OCI-LY7 (cell line): Measurements from ENCODE around the gene IL1RN. TPM values are rescaled to one million over a fixed set of nuclear protein-coding genes. Genes with fewer than 3 reads are reported as not detected.

Source experiments
- BruUV-seq: library from RNA; stranded (reverse); fragments of 400-500 nt; replicated peaks from 2 replicates; lab custom pipeline; 2021; lab: Mats Ljungman, UMichigan
- CTCF ChIA-PET: fragments of 300-600 bp; sonication (Branson Sonifier 250); formaldehyde crosslinking; loops from one replicate; lab custom pipeline; 2022; ENCODE audit warnings: antibody characterized with exemption; ENCODE audit not compliant: unreplicated experiment; lab: Charles Lee
- POLR2A ChIA-PET: fragments of 300-600 bp; sonication (Branson Sonifier 250); formaldehyde crosslinking; loops from one replicate; lab custom pipeline; 2022; ENCODE audit warnings: antibody characterized with exemption; lab: Charles Lee
- DNase-seq: peaks from one replicate; pipeline ENCODE4 v3.0.0-alpha.2; 2015; ENCODE audit warnings: low spot score
- H2AFZ ChIP-seq: fragments of 200-600 bp; sonication (generic), shearing (Covaris generic); 2 replicates; pipeline ENCODE4 v1.6.1; 2014; ENCODE audit warnings: mild to moderate bottlenecking, antibody characterized with exemption, low read length, moderate library complexity
- H3K27ac ChIP-seq: fragments of 200-600 bp; sonication (generic); 2 replicates; pipeline ENCODE4 v1.5.1; 2014; ENCODE audit warnings: mixed run types, low read depth, mild to moderate bottlenecking, moderate library complexity, low read length, inconsistent platforms; ENCODE audit not compliant: poor library complexity, severe bottlenecking
- H3K36me3 ChIP-seq: fragments of 200-600 bp; sonication (generic); 2 replicates; pipeline ENCODE4 v1.6.1; 2014; ENCODE audit warnings: mild to moderate bottlenecking, antibody characterized with exemption, low read length, moderate library complexity, mixed read lengths; ENCODE audit not compliant: insufficient read depth
- H3K4me1 ChIP-seq: fragments of 200-600 bp; sonication (generic); 2 replicates; pipeline ENCODE4 v1.5.1; 2014; ENCODE audit warnings: mild to moderate bottlenecking, low read length; ENCODE audit not compliant: insufficient read depth, poor library complexity, severe bottlenecking
- H3K4me2 ChIP-seq: fragments of 200-600 bp; sonication (generic); 2 replicates; pipeline ENCODE4 v1.6.1; 2014; ENCODE audit warnings: mild to moderate bottlenecking, low read length
- H3K4me3 ChIP-seq: fragments of 200-600 bp; sonication (generic); 2 replicates; pipeline ENCODE4 v1.5.1; 2014; ENCODE audit warnings: mild to moderate bottlenecking, low read depth, low read length; ENCODE audit not compliant: poor library complexity, severe bottlenecking
- H3K79me2 ChIP-seq: fragments of 200-600 bp; sonication (generic); 2 replicates; pipeline ENCODE4 v1.6.1; 2016; ENCODE audit warnings: low read depth, mild to moderate bottlenecking, low read length, moderate library complexity, mixed read lengths; ENCODE audit not compliant: insufficient read depth
- H3K9me2 ChIP-seq: fragments of 200-600 bp; sonication (generic); 2 replicates; pipeline ENCODE4 v1.6.1; 2016; ENCODE audit warnings: mild to moderate bottlenecking, low read length, mixed read lengths; ENCODE audit not compliant: insufficient read depth
- H3K9me3 ChIP-seq: fragments of 200-600 bp; sonication (generic); 2 replicates; pipeline ENCODE4 v1.6.1; 2014; ENCODE audit warnings: mild to moderate bottlenecking, mixed run types, low read length, mixed read lengths
- H4K20me1 ChIP-seq: fragments of 200-600 bp; sonication (generic); 2 replicates; pipeline ENCODE4 v1.6.1; 2014; ENCODE audit warnings: mild to moderate bottlenecking, antibody characterized with exemption, low read length, moderate library complexity, mixed read lengths; ENCODE audit not compliant: insufficient read depth
- CTCF ChIP-seq: fragments of 200-600 bp; sonication (generic); conservative IDR thresholded peaks from 2 replicates; pipeline ENCODE4 v1.5.1; 2014; ENCODE audit warnings: mild to moderate bottlenecking, antibody characterized with exemption, low read length, moderate library complexity, mixed read lengths
- EZH2phosphoT487 ChIP-seq: fragments of 200-600 bp; sonication (generic); IDR thresholded peaks from 2 replicates; pipeline ENCODE4 v1.6.1; 2018; ENCODE audit warnings: low read depth, borderline replicate concordance, mild to moderate bottlenecking, mixed run types, antibody characterized with exemption, low read length, moderate library complexity, mixed read lengths
- intact Hi-C: fragments of 100-400 bp; cut with micrococcal nuclease; formaldehyde crosslinking; loops from one replicate; pipeline ENCODE4 v1.10.0; 2022; ENCODE audit not compliant: unreplicated experiment
- total RNA-seq, 2 experiments: library from RNA; depleted of rRNA in 1 of 2; stranded (reverse); fragments of >200 nt in 1 of 2; shearing (Covaris generic) in 1 of 2; gene quantifications; 2 replicates each; pipeline ENCODE4 v1.2.3, GENCODE V29; 2014 to 2022

IL1RN gene
- total RNA-seq, 2 experiments from 2014 or later, result not detected

DNA sequence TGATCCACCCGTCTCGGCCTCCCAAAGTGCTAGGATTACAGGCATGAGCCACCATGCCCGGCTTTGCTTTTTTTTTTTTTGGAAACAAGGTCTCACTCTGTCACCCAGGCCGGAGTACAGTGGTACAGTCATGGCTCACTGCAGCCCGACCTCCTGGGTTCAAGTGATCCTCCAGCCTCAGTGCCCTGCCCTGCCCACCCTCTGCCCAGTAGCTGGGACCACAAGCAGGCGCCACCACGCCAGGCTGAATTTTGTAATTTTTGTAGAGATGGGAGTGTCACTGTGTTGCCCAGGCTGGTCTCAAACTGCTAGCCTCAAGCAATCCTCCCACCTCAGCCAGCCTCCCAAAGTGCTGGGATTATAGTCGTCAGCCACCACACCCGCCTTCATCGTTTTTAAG is 34.8 kb downstream of the IL1RN start:
- no peak overlapping the region for H3K4me2 ChIP-seq
- TF ChIP-seq CTCF (no peak), EZH2phosphoT487 (no peak)
- no peaks in the 10 kb centered on the region for H3K36me3 ChIP-seq
- H3K9me3 ChIP-seq, result no peaks in the 10 kb centered on the region
- POLR2A ChIA-PET, result interaction anchor here (1.6 kb wide), 1 partner anchor 76 kb away, joined by 4 read pairs; no protein-coding TSS in a partner anchor
- no peaks in the 10 kb centered on the region for H4K20me1 ChIP-seq
- H3K4me1 ChIP-seq, result no peaks in the 10 kb centered on the region
- intact Hi-C loops, result no loop called here
- CTCF ChIA-PET, result no interaction called here
- H3K79me2 ChIP-seq, result no peaks in the 10 kb centered on the region
- no TSS peak for BruUV-seq
- H3K9me2 ChIP-seq, result no peaks in the 10 kb centered on the region
- no peak overlapping the region for H3K27ac ChIP-seq
- no peak overlapping the region for H2AFZ ChIP-seq
- DNase-seq, result no peak
- no peak overlapping the region for H3K4me3 ChIP-seq

- no peak for TF ChIP-seq CTCF
- TF ChIP-seq EZH2phosphoT487, result no peak
- H4K20me1 ChIP-seq, result no peaks in the 10 kb centered on the region
- no peak overlapping the region for H3K27ac ChIP-seq
- DNase-seq, result no peak
- no peak overlapping the region for H3K4me2 ChIP-seq
- no peak overlapping the region for H2AFZ ChIP-seq
- no peak overlapping the region for H3K4me3 ChIP-seq
- no peaks in the 10 kb centered on the region for H3K36me3 ChIP-seq
- no TSS peak for BruUV-seq
- intact Hi-C loops, result no loop called here
- POLR2A ChIA-PET, result interaction anchor here (0.6 to 4.2 kb wide), 4 partner anchors 12 to 353 kb away, joined by 3 to 24 read pairs (median 4); partner anchors contain the start of gene PSD4
- H3K79me2 ChIP-seq, result no peaks in the 10 kb centered on the region
- H3K9me3 ChIP-seq, result no peaks in the 10 kb centered on the region
- H3K4me1 ChIP-seq, result no peaks in the 10 kb centered on the region
- no peaks in the 10 kb centered on the region for H3K9me2 ChIP-seq
- CTCF ChIA-PET, result no interaction called here
Measured at GRCh38 chr2:113162869-113163268, 35.5 kb downstream of the IL1RN start.

DNA sequence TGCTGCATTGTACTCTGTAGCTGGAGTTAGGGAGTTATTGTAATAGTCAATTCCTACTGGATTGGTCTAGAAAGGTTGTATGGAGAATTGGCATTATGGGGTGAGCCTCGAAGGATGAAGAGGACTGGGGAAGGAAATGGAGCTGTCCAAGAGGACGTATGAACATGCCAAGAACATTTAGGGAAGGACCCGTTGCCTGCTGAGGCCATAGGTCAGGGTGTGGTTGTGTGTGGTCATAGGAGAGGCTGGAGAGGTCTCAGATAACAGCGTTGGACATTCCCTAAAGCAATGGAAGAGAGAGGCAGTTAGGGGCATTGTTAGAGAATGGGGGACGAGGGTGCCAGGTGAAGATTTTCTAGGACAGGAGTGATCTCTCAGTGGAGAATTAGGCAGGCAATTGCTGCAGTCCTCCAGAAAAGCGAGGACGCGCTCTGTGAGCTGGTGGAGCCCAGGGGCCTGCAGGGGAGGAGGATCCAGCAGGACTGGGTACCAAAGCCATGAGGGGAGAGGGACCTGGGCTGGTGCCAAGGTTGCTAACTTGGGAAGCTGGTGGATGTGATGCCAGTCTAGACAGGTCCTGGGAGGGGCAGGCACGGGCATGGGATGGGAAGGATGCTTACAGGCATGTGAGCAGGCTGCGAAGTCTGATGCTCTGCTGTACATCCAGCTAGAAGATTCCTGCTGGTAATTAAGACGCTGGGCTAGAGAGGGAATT is 37.0 kb downstream of the IL1RN start:
- BruUV-seq, result no TSS peak
- no peaks in the 10 kb centered on the region for H3K9me3 ChIP-seq
- TF ChIP-seq EZH2phosphoT487, result no peak
- no peak for TF ChIP-seq CTCF
- ChIA-PET CTCF (interaction anchor here (1.1 kb wide), 1 partner anchor 9 kb away, joined by 4 read pairs; the partner anchor contains the start of gene PSD4), POLR2A (interaction anchor here (4.2 kb wide), 1 partner anchor 10 kb away, joined by 24 read pairs; the partner anchor contains the start of gene PSD4)
- H3K36me3 ChIP-seq, result no peaks in the 10 kb centered on the region
- intact Hi-C loops, result no loop called here
- DNase-seq, result no peak
- H4K20me1 ChIP-seq, result no peaks in the 10 kb centered on the region
- H2AFZ ChIP-seq, result no peak overlapping the region
- H3K4me1 ChIP-seq, result peaks cover 10% of the 10 kb centered on the region
- H3K4me2 ChIP-seq, result no peak overlapping the region
- no peak overlapping the region for H3K27ac ChIP-seq
- no peak overlapping the region for H3K4me3 ChIP-seq
- H3K79me2 ChIP-seq, result no peaks in the 10 kb centered on the region
- H3K9me2 ChIP-seq, result no peaks in the 10 kb centered on the region
